ENCODE data around the gene MOGAT3.

MOGAT3 gene

GRCh38 chr7:101200862-101201599 lies at the start of gene MOGAT3:
Gene MOGAT3 (minus strand): TSS chr7:101201036. CDS start chr7:101200854, 182 bp downstream.
- no peak for DNase-seq (ENCODE audit: low spot score)

GRCh38 chr7:101250324-101250723 lies 49.5 kb upstream of the MOGAT3 start:
- no peak for DNase-seq (ENCODE audit: low spot score)

GRCh38 chr7:101248276-101248675 lies 47.4 kb upstream of the MOGAT3 start:
- DNase-seq (ENCODE audit: low spot score), result no peak

GRCh38 chr7:101245147-101245668 lies 44.4 kb upstream of the MOGAT3 start:
- DNase-seq (ENCODE audit: low spot score), result no peak

- peak; percentile 97 for DNase-seq (ENCODE audit: low spot score)
Measured at GRCh38 chr7:101244375-101245146, 43.7 kb upstream of the MOGAT3 start, which contains the start of gene FIS1. Gene FIS1 (minus strand): TSS chr7:101245081. CDS start chr7:101245004, 77 bp downstream.

GRCh38 chr7:101243646-101244374 lies 43.0 kb upstream of the MOGAT3 start:
- DNase-seq (ENCODE audit: low spot score), result no peak

DNA sequence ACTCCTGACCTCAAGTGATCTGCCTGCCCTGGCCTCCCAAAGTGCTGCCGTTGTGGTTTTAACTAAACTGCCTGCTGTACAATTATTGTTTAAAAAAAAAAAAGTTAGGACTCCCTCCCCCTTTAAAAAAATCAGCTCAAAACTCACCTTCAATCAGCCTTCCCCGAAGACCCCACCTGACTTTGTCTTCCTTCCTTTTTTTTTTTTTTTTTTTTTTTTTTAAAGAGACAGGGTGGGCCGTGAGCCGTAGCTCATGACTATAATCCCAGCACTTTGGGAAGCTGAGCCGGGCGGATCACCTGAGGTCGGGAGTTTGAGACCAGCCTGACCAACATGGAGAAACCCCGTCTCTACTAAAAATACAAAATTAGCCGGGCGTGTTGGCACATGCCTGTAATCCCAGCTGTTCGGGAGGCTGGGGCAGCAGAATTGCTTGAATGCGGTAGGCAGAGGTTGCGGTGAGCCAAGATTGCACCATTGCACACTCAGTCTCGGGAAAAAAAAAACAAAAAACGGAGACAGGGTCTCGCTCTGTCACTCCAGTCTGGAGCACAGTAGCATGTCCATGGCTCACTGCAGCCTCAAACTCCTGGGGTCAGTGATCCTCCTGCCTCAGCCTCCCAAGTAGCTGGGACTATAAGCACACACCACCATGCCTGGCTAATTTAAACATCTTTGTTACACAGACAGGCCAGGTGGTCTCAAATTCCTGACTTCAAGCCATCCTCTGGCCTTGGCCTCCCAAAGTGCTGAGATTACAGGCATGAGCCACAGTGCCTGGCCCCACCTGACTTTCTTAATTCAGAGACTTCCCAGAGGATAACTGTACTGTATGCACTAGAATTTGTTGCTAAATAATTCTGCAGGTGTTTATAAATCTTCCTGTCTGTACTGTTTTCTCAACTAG lies 40.9 kb upstream of the MOGAT3 start:
- DNase-seq (ENCODE audit: low spot score), result no peak

DNA sequence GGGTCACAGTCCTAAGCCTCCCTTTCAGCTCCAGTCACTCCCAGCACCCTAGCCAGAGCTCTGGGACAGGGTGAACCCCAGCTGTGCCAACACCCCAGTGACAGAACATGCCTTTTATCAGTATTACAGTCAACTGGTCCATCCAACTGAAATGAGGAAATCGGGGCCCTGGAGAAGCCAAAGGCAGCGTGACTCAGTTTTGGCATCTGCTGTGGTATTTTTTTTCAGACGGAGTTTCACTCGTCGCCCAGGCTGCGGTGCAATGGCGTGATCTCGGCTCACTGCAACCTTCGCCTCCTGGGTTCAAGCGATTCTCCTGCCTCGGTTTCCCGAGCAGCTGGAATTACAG lies 40.2 kb upstream of the MOGAT3 start:
- DNase-seq (ENCODE audit: low spot score), result no peak

DNA sequence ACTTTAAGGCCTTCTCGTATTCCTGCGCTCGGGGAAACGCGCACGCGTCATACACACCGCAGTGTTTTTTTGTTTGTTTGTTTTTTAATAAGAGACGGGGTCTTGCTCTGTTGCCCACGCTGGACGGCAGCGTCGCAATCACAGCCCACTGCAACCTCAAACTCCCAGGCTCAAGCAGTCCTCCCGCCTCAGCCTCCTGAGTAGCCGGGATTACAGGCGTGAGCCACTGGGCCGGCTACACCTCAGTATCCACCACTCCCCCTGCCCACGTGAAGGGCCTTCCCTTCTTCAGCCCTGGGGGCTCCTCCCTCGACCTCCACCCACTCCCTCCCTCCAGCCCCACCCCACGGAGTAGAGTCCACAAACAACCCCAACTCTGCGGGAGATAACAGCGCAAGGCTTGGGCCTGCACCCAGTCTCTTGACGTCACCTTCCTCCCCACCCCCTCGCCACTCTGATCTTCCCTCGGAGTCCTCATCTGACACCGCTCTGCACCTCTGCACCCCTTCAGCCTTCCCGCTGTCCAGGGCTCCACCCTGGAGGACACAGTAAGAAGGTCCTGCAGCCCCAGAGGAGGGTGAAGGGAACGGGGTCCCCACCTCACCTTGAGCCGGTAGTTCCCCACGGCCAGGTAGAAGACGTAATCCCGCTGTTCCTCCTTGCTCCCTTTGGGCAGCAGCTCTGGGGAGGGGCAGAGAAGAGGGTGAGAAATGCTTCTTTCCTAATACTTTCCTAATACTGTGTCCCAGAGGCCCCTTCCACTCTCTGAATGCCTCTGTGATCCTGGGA lies 39.6 kb upstream of the MOGAT3 start:
- DNase-seq (ENCODE audit: low spot score), result no peak

DNA sequence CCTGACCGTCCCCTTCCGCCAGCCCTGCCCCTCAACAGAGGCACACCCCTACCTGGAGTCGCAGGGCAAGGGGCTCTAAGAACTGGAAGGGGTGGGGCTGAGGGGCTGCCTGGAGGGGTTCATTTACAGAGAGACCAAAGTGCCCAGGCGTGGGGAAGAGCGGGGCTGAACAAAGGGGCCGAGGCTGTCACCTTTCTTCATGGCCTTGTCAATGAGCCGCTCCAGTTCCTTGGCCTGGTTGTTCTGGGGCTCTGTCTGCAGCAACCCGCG lies 39.0 kb upstream of the MOGAT3 start:
- no peak for DNase-seq (ENCODE audit: low spot score)

DNA sequence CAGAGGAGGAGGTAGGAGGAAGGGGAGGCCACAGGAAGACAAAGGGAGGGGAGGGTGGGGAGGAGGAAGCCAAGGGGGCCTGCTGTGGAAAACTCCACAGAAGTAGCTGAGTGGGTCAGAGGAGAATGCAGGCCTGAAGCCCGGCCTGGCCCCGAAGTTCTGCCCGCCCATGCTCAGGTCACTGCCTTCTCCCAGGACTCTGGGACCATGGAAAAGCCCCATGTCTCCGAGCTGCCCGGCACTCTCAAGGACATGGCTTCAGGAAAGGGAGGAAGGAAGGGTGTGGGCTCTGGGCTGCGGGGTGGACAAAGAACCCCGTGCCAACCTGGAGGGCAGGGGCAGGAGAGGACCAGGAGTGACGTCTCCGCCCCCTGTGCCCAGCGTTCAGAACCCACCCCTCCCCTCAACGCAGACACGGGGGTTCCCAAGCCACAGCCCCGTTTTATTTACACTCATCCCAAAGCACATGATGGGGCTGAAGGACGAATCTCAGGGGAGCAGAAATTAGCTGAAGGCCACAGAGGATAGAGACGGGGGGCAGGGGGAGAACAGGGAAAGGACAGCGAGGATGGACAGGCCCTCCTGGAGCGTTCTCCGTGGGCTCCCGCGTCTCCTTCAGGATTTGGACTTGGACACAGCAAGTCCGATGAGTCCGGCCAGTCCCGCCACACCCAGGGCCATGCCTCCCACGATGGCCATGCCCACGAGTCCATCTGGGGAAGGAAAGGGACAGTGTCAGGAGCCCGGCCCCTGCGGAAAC lies 38.5 kb upstream of the MOGAT3 start:
- DNase-seq (ENCODE audit: low spot score), result no peak

DNA sequence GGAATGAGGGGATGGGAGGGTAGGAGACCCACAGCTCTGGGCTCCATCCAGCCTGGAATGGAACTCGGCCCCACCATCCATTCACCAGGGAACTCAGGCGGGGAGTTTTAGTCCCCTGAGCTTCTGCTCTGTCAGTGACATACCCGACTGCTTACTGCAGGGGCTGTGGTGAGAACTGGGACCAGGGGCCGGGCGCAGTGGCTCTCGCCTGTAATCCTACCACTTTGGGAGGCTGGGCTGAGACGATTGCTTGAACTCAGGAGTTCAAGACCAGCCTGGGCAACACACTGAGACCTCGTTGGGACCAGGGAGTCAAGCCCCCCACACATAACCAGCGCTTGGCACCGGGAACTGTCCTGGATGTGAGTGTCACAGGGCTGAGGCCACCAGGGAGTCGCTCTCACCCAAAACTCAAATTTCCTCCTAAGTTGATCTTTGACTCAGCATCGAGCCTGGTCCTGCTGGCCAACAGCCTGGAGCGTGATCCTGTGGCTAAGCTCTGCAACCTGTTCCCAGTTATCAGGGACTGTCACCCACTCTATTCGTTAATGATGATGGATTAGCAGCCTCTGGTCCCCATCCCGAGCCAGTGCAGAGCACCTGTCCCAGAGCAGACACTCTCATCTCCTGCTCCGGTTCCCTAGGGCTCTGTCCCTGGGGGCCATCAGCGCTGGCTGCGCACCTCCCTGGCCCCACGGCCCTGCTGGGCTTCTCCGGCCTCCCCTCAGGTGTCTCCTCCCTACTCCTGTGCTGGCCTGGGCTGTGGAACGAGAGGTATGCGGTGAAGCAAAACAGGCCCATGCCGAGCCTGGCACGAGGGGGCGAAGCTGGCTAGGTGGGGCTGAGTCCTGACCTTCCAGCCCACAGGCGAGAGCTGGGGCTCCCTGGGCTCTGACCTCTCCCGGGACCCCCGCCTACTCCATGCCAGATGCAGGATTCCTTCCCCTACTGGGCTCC lies 37.7 kb upstream of the MOGAT3 start:
- no peak for DNase-seq (ENCODE audit: low spot score)

DNA sequence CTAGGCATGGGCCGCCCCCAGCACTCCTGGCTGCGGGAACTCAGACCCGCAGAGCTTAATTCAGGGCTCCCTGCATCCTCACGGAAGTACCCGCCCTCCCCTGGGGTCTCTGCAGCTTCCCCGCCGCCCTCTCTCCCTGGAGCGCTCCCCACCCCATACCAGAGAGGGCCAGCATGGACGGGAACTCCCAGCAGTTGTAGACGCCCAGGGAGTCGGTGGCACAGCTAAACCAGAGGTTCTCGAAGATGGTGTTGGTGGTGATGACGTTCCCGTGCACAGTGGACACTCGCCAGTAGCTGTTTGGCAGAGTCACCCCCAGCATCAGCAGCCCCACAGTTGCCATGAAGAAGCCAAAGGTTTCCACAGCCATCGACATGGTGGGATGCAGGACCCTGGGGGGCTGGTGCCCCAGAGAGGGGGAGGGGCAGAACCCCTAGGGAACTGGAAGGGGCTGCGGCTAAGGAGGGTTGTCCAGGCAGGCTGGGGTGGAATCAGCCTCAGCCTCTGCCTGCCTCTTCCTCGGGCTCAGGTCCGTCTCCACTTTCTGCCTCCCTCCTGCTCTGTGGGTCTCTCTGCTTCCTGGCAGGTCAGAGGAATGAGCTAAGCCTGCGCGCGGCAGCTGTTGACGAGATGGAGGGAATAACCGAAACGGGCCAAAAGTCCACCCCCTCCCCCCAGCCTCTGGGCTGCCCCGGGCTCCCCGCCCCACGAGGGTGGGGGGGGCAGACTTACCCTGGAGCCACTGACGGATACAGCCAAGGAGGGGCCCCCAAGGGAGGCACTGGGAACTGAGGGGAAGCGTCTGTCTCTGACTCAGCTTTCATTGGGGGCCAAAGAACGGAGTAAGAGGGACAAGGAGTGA lies 36.6 kb upstream of the MOGAT3 start, which contains the start of gene CLDN15:
Gene CLDN15 (minus strand): TSS at position 597 of the 862 bp plus-strand sequence. CDS start 221 bp downstream, at position 376.
- peak; percentile 33 for DNase-seq (ENCODE audit: low spot score)

GRCh38 chr7:101236292-101236835 lies 35.5 kb upstream of the MOGAT3 start:
- DNase-seq (ENCODE audit: low spot score), result no peak

- no peak for DNase-seq (ENCODE audit: low spot score)
Measured at GRCh38 chr7:101235522-101235921, 34.7 kb upstream of the MOGAT3 start.

DNA sequence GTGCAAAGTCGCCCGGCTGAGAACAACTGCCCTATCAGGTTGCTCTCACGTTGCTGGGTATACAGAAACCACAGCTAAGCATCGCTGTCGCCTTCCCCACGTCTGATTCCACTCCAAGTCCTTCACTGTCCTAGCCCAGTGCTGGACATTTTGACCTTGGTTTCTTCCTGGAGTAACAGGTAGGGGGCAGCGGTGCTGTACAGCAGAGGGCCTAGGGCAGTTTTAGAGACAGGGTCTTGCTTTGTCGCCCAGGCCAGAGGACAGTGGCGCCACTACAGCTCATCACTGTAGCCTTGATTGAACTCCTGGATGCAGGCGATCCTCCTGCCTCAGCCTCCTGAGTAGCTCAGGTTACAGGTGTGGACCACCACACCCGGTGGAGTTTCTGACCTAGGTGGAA lies 34.2 kb upstream of the MOGAT3 start:
- DNase-seq (ENCODE audit: low spot score), result no peak

- DNase-seq (ENCODE audit: low spot score), result no peak
Measured at GRCh38 chr7:101234636-101235035, 33.8 kb upstream of the MOGAT3 start.

Measured in AG20443 (cell line).